HG02884 (cell line): Measurements from ENCODE around the gene SUPT5H.

ENCODE experiments used
- ATAC-seq: cut with Tn5 transposase; IDR thresholded peaks from one replicate; pipeline ENCODE4 v1.9.1; 2021; ENCODE audit warnings: mild to moderate bottlenecking, moderate library complexity; ENCODE audit not compliant: unreplicated experiment

SUPT5H gene

GRCh38 chr19:39445196-39446111 lies at the start of gene SUPT5H:
TSS of gene SUPT5H (plus strand) at chr19:39445582. CDS start at chr19:39445891, 309 bp downstream.
- peak; percentile 71 for ATAC-seq

GRCh38 chr19:39397360-39398296 lies 47.8 kb upstream of the SUPT5H start:
- ATAC-seq = no peak

DNA sequence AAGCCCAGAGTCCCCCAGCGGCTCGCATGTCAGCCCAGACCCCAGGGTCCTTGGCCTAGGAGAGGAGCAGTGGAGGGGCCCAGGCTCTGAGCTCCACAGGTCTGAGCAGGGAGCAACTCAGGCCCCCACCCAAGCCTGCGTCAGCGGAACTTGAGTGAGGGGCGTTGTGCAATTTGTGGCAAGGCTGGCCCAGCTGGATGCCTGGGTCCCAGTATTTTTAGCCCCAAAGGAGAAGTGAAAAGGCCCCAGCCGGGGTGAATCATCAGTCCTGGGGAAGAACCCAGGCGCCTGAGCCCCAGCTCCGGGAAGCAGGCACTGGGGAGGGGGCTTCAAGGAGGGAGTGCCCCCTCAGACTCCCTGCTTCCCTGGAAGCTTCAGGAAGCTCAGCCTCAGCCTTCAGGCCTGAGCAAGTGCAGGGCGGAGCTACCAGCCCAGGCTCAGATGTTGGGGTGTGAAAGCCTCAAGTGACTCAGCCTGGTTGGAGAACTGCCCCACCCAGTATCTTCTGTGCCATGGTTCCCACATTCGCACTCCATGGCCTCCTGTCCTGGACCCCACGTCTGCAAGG lies 47.0 kb upstream of the SUPT5H start:
- no peak for ATAC-seq

- ATAC-seq = no peak
Observed at GRCh38 chr19:39399668-39400050, 45.7 kb upstream of the SUPT5H start.

DNA sequence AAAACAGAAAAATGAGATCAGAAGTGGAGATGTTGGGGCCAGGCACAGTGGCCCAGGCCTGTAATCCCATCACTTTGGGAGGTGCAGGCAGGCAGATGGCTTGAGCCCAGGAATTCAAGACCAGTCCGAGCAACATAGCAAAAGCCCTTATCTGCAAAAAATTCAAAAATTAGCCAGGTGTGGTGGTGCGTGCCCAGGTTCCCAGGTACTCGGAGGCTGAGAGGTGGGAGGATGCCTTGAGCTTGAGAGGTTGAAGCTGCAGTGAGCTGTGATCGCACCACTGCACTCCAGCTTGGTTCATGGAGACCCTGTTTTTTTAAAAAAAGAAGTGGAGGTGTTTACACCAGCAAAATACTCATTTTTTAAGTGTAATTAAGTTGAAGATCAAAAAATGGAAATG lies 45.3 kb upstream of the SUPT5H start:
- ATAC-seq = no peak

DNA sequence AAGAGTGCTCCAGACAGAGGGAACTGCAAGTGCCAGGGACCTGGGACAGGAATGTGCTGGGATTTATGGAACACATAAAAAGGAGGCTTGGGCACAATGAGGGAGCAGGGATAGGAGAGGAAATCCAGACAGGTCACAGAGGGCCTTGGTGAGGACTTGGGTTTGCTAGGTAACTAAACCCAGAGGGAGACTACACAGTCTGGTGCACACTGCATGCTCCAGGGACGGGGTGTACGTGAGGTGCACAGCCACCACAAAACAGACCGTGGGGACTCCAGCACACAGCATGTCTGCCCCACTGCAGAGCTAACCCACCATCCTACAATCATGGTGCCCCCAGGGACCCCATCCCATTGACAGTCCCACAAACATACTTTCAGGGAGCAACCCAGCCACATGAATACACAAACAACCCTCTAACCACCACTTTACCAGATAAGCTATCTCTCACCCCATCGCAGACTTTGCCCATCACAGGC lies 44.3 kb upstream of the SUPT5H start:
- ATAC-seq = no peak

- no peak for ATAC-seq
Observed at GRCh38 chr19:39401549-39402345, 43.6 kb upstream of the SUPT5H start.

DNA sequence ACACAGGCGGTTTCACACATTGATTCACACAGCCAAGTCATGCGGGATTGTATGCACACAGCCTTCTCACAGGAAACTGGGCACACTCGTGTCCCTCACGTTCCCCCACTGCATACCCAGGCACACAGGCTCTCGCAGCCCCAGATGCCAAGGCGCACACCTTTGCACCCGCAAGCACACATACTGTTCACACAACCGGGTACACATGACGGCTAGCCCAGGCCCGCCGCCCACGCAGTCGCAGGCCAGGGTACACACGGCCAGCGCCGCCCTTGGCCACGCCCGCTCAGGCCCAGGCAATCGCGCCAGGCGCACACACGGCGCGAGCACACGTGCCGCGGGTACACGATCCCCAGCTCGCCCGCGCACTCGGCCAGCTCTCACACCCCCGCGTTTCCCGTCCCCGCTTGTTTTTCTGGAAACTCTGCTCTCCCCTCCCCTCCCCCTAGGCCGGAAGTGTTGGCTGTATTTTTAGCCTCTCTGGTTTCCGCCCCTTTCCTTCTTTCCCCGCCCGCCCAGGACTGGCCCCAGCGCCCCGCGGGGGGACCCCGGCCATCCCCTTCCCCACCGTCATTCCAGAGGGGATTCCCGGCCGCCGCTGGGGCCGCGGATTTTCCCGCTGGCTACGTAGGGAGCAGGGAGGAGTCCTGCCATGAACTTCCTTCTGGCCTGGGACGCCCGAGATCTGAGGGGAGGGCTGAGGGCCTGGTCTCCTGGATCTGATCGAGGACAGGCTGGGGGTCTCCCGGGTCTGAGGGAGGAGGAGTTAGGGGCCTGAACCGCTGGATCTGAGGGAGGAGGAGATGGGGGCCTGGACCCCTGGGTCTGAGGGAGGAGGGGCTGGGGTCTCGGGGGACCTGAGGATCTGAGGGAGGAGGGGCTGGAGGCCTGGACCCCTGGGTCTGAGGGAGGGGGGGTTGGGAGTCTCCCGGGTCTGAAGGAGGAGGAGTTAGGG lies 42.8 kb upstream of the SUPT5H start:
- no peak for ATAC-seq

GRCh38 chr19:39403331-39404312 lies 41.8 kb upstream of the SUPT5H start:
- ATAC-seq = no peak

DNA sequence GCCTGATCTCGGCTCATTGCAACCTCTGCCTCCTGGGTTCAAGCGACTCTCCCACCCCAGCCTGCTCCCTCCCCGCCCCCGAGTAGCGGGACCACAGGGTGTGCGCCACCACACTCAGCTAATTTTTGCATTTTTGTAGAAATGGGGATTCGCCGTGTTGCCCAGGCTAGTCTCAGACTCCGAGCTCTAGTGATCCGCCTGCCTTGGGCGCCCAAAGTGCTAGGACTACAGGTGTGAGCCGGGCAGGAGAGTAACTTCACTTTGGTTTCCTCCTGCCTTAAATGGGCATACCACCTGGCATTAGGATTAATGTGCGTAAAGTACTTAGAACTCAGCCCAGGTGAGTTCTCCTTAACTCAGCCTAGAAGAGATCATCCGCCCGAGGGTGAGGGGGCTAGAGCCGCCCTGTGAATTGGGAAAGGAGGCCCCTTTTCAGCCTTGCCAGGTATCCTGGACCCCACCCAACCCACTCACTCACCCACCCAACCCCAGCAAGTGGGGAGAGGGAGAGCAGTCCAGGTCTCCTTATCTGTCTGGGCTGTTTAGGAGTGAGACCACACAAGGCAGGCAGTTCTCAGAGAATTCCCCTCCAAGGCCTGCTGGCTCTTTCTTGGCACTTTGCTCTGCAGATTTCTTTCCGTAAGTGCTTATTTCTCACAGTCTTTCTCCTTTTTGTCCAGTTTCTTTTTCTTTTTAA lies 40.0 kb upstream of the SUPT5H start:
- no peak for ATAC-seq

- no peak for ATAC-seq
Observed at GRCh38 chr19:39405958-39406655, 39.3 kb upstream of the SUPT5H start.

- no peak for ATAC-seq
Observed at GRCh38 chr19:39406656-39407409, 38.5 kb upstream of the SUPT5H start, which contains the start of gene ZFP36. TSS of gene ZFP36 (plus strand) at chr19:39406847. CDS start at chr19:39406905, 58 bp downstream.

- no peak for ATAC-seq
Observed at GRCh38 chr19:39407410-39407659, 38.0 kb upstream of the SUPT5H start.

DNA sequence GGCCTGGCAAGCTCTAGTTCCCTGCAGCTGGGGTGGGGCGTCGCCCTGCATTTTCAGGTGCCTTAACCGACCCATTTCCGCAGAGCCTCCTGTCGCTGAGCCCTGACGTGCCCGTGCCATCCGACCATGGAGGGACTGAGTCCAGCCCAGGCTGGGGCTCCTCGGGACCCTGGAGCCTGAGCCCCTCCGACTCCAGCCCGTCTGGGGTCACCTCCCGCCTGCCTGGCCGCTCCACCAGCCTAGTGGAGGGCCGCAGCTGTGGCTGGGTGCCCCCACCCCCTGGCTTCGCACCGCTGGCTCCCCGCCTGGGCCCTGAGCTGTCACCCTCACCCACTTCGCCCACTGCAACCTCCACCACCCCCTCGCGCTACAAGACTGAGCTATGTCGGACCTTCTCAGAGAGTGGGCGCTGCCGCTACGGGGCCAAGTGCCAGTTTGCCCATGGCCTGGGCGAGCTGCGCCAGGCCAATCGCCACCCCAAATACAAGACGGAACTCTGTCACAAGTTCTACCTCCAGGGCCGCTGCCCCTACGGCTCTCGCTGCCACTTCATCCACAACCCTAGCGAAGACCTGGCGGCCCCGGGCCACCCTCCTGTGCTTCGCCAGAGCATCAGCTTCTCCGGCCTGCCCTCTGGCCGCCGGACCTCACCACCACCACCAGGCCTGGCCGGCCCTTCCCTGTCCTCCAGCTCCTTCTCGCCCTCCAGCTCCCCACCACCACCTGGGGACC lies 37.6 kb upstream of the SUPT5H start:
- ATAC-seq = no peak

DNA sequence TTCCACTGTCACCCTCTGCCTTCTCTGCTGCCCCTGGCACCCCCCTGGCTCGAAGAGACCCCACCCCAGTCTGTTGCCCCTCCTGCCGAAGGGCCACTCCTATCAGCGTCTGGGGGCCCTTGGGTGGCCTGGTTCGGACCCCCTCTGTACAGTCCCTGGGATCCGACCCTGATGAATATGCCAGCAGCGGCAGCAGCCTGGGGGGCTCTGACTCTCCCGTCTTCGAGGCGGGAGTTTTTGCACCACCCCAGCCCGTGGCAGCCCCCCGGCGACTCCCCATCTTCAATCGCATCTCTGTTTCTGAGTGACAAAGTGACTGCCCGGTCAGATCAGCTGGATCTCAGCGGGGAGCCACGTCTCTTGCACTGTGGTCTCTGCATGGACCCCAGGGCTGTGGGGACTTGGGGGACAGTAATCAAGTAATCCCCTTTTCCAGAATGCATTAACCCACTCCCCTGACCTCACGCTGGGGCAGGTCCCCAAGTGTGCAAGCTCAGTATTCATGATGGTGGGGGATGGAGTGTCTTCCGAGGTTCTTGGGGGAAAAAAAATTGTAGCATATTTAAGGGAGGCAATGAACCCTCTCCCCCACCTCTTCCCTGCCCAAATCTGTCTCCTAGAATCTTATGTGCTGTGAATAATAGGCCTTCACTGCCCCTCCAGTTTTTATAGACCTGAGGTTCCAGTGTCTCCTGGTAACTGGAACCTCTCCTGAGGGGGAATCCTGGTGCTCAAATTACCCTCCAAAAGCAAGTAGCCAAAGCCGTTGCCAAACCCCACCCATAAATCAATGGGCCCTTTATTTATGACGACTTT lies 36.8 kb upstream of the SUPT5H start:
- no peak for ATAC-seq
